ENCODE measurements around the gene DLX2. TPM values are rescaled to one million over a fixed set of nuclear protein-coding genes. Genes with fewer than 3 reads are reported as not detected.
A peak's percentile ranks its signal among the peaks of the same experiment; 100 is the strongest.

DLX2 gene
- total and polyA plus RNA-seq, 2 of the 13 experiments (the other 11 are each of a cell fraction or from before 2014, with no cell fraction given), result 0.07 to 0.15 TPM

GRCh38 chr2:172103471-172104272 is 972 bp upstream of the DLX2 start (continued):
- TF ChIP-seq ZUFSP (CRISPR knock-in tag; IDR thresholded peaks at IDR 0.05; ENCODE audit: borderline replicate concordance), result no peak
- no peak for TF ChIP-seq STAT5B (CRISPR knock-in tag; IDR thresholded peaks at IDR 0.05)
- peak; percentile 89; the same call in 1 of the 2 replicates for TF ChIP-seq ZNF512B (CRISPR knock-in tag; IDR thresholded peaks at IDR 0.05; ENCODE audit: borderline replicate concordance)
- TF ChIP-seq ZNF451 (CRISPR knock-in tag; IDR thresholded peaks at IDR 0.05), result no peak
- no peak for TF ChIP-seq ZNF672 (CRISPR knock-in tag; IDR thresholded peaks at IDR 0.05)
- no peak for TF ChIP-seq TAF1 (CRISPR knock-in tag; IDR thresholded peaks at IDR 0.05)
- TF ChIP-seq ZNF691 (CRISPR knock-in tag; IDR thresholded peaks at IDR 0.05; ENCODE audit: borderline replicate concordance, low read depth), result peak; percentile 86; the same call in 1 of the 2 replicates
- TF ChIP-seq SSRP1 (CRISPR knock-in tag; IDR thresholded peaks at IDR 0.05), result peak; percentile 63; the same call in 1 of the 2 replicates
- peak; percentile 79; the same call in 1 of the 2 replicates for TF ChIP-seq ZNF556 (CRISPR knock-in tag; IDR thresholded peaks at IDR 0.05; ENCODE audit: borderline replicate concordance)
- TF ChIP-seq DMAP1 (CRISPR knock-in tag; IDR thresholded peaks at IDR 0.05), result peak; percentile 23; the same call in 1 of the 2 replicates
- TF ChIP-seq ZNF75D (CRISPR knock-in tag; IDR thresholded peaks at IDR 0.05; ENCODE audit: borderline replicate concordance), result no peak
- TF ChIP-seq ZNF143 (CRISPR knock-in tag; IDR thresholded peaks at IDR 0.05), result no peak
- no peak for TF ChIP-seq ZNF18 (CRISPR knock-in tag; IDR thresholded peaks at IDR 0.05; ENCODE audit: insufficient replicate concordance)
- TF ChIP-seq USF2 (IDR thresholded peaks at IDR 0.05; ENCODE audit: low read depth, low read length), result no peak
- no peak for TF ChIP-seq USF2 (CRISPR knock-in tag; IDR thresholded peaks at IDR 0.05; ENCODE audit: borderline replicate concordance)
- peak; percentile 4 for TF ChIP-seq ZFY (CRISPR knock-in tag; IDR thresholded peaks at IDR 0.05)
- TF ChIP-seq ZC3H4 (CRISPR knock-in tag; IDR thresholded peaks at IDR 0.05; ENCODE audit: borderline replicate concordance), result no peak
- peak; percentile 58 for TF ChIP-seq HNRNPLL (IDR thresholded peaks at IDR 0.05; ENCODE audit: low read depth, low read length, poor library complexity, severe bottlenecking)
- TF ChIP-seq KDM5B (CRISPR knock-in tag; IDR thresholded peaks at IDR 0.05; ENCODE audit: borderline replicate concordance), result no peak; the same call in 1 of the 2 replicates
- no peak; the same call in 1 of the 2 replicates for TF ChIP-seq KAT8 (CRISPR knock-in tag; IDR thresholded peaks at IDR 0.05)
